Astrocyte (in vitro differentiated cells and primary cell): ENCODE data around the gene HEXIM2. TPM values are rescaled to one million over a fixed set of nuclear protein-coding genes. Genes with fewer than 3 reads are reported as not detected.
A peak's percentile ranks its signal among the peaks of the same experiment; 100 is the strongest.

ENCODE experiments used
- DNase-seq: peaks from one replicate; pipeline ENCODE4 v3.0.0-alpha.2; 2010; ENCODE audit warnings: low read depth
- FAIRE-seq: peaks from 2 replicates; lab custom pipeline; 2011; peaks lifted over from hg19 to GRCh38; lab: Jason Lieb, UNC
- H2AFZ ChIP-seq: 2 replicates; pipeline ENCODE4 v1.6.0; 2012; ENCODE audit warnings: low read depth, low read length, inconsistent platforms
- H3K27ac ChIP-seq: 2 replicates; pipeline ENCODE4 v1.5.1; 2011; ENCODE audit warnings: low read depth, low read length, inconsistent platforms
- H3K27me3 ChIP-seq: 2 replicates; pipeline ENCODE4 v1.6.0; 2011; ENCODE audit warnings: low read length, inconsistent platforms; ENCODE audit not compliant: insufficient read depth
- H3K36me3 ChIP-seq: 2 replicates; pipeline ENCODE4 v1.5.1; 2011; ENCODE audit warnings: low read length, inconsistent platforms; ENCODE audit not compliant: insufficient read depth
- H3K4me1 ChIP-seq: 2 replicates; pipeline ENCODE4 v1.5.1; 2011; ENCODE audit warnings: low read length, inconsistent platforms; ENCODE audit not compliant: insufficient read depth
- H3K4me2 ChIP-seq: 2 replicates; pipeline ENCODE4 v1.6.0; 2012; ENCODE audit warnings: low read length, inconsistent platforms
- H3K4me3 ChIP-seq: 2 replicates; pipeline ENCODE4 v1.5.1; 2011; ENCODE audit warnings: low read depth, mild to moderate bottlenecking, low read length, inconsistent platforms; ENCODE audit not compliant: insufficient read depth
- H3K79me2 ChIP-seq: 2 replicates; pipeline ENCODE4 v1.6.0; 2012; ENCODE audit warnings: mild to moderate bottlenecking, low read length, inconsistent platforms; ENCODE audit not compliant: insufficient read depth
- H3K9ac ChIP-seq: 2 replicates; pipeline ENCODE4 v1.6.0; 2012; ENCODE audit warnings: mild to moderate bottlenecking, low read length, inconsistent platforms
- H3K9me3 ChIP-seq: 2 replicates; pipeline ENCODE4 v1.5.1; 2012; ENCODE audit warnings: low read depth, mild to moderate bottlenecking, low read length, inconsistent platforms; ENCODE audit not compliant: insufficient read depth
- H4K20me1 ChIP-seq: 2 replicates; pipeline ENCODE4 v1.6.0; 2012; ENCODE audit warnings: low read length, inconsistent platforms; ENCODE audit not compliant: insufficient read depth
- H3K27ac Mint-ChIP-seq: one replicate; pipeline ENCODE4 v1.8.0; 2021; ENCODE audit warnings: mild to moderate bottlenecking, mixed read lengths; ENCODE audit not compliant: unreplicated experiment
- H3K27me3 Mint-ChIP-seq: one replicate; pipeline ENCODE4 v1.8.0; 2021; ENCODE audit warnings: low read depth, mixed read lengths; ENCODE audit not compliant: unreplicated experiment
- H3K36me3 Mint-ChIP-seq: one replicate; pipeline ENCODE4 v1.8.0; 2021; ENCODE audit warnings: low read depth, mixed read lengths; ENCODE audit not compliant: unreplicated experiment
- H3K4me1 Mint-ChIP-seq: one replicate; pipeline ENCODE4 v1.8.0; 2021; ENCODE audit warnings: low read depth, mixed read lengths; ENCODE audit not compliant: unreplicated experiment
- H3K4me3 Mint-ChIP-seq: one replicate; pipeline ENCODE4 v1.8.0; 2021; ENCODE audit warnings: mild to moderate bottlenecking, moderate library complexity, mixed read lengths; ENCODE audit not compliant: unreplicated experiment
- H3K9me3 Mint-ChIP-seq: one replicate; pipeline ENCODE4 v1.8.0; 2021; ENCODE audit warnings: mild to moderate bottlenecking, mixed read lengths; ENCODE audit not compliant: unreplicated experiment
- CTCF ChIP-seq: IDR thresholded peaks from 2 replicates; pipeline ENCODE4 v1.5.1; 2011; ENCODE audit warnings: low read depth, mild to moderate bottlenecking, inconsistent platforms, low read length, moderate library complexity; ENCODE audit not compliant: insufficient read depth
- EZH2 ChIP-seq: IDR thresholded peaks from 2 replicates; pipeline ENCODE4 v1.6.1; 2012; ENCODE audit warnings: mild to moderate bottlenecking, low read length, inconsistent platforms; ENCODE audit not compliant: insufficient read depth
- total RNA-seq: library from RNA; stranded (reverse); gene quantifications from 2 replicates; pipeline ENCODE4 v1.2.1, GENCODE V29; 2021

HEXIM2 gene
- total RNA-seq, 1 donor from 2014 or later, result 9.0 TPM

GRCh38 chr17:45164734-45165269 lies 3.1 kb downstream of the HEXIM2 start:
- peak overlapping the region; percentile 36 for H3K4me2 ChIP-seq
- FAIRE-seq (no peak), DNase-seq (no peak)
- no peak overlapping the region for H2AFZ ChIP-seq
- peaks cover 9% of the 10 kb centered on the region for H3K4me1 ChIP-seq
- H3K36me3 ChIP-seq, result no peaks in the 10 kb centered on the region
- H3K27me3 Mint-ChIP-seq, result no peaks in the 10 kb centered on the region
- H3K27ac ChIP-seq, result no peak overlapping the region
- no peaks in the 10 kb centered on the region for H3K9me3 Mint-ChIP-seq
- H3K4me3 ChIP-seq, result no peak overlapping the region
- H3K27ac Mint-ChIP-seq, result peak overlapping the region; percentile 59
- peaks cover 15% of the 10 kb centered on the region for H3K79me2 ChIP-seq
- H4K20me1 ChIP-seq, result no peaks in the 10 kb centered on the region
- peaks cover 10% of the 10 kb centered on the region for H3K36me3 Mint-ChIP-seq
- peaks cover 11% of the 10 kb centered on the region for H3K4me1 Mint-ChIP-seq
- H3K27me3 ChIP-seq, result no peaks in the 10 kb centered on the region
- H3K9me3 ChIP-seq, result no peaks in the 10 kb centered on the region
- peak overlapping the region; percentile 69 for H3K4me3 Mint-ChIP-seq
- TF ChIP-seq EZH2, result no peak
- TF ChIP-seq CTCF, result no peak
- H3K9ac ChIP-seq, result no peak overlapping the region

GRCh38 chr17:45168991-45169752 lies 7.5 kb downstream of the HEXIM2 start:
- H3K27ac ChIP-seq, result no peak overlapping the region
- no peaks in the 10 kb centered on the region for H3K36me3 ChIP-seq
- no peaks in the 10 kb centered on the region for H3K27me3 ChIP-seq
- no peak overlapping the region for H3K9ac ChIP-seq
- FAIRE-seq (no peak), DNase-seq (no peak)
- H3K9me3 ChIP-seq, result no peaks in the 10 kb centered on the region
- no peak overlapping the region for H3K27ac Mint-ChIP-seq
- peaks cover 40% of the 10 kb centered on the region for H3K4me1 ChIP-seq
- no peaks in the 10 kb centered on the region for H3K79me2 ChIP-seq
- peaks cover 12% of the 10 kb centered on the region for H3K36me3 Mint-ChIP-seq
- H3K27me3 Mint-ChIP-seq, result no peaks in the 10 kb centered on the region
- H4K20me1 ChIP-seq, result no peaks in the 10 kb centered on the region
- no peaks in the 10 kb centered on the region for H3K9me3 Mint-ChIP-seq
- peaks cover 31% of the 10 kb centered on the region for H3K4me1 Mint-ChIP-seq
- H3K4me3 Mint-ChIP-seq, result no peak overlapping the region
- H3K4me2 ChIP-seq, result no peak overlapping the region
- no peak overlapping the region for H2AFZ ChIP-seq
- TF ChIP-seq EZH2, result no peak
- no peak for TF ChIP-seq CTCF
- no peak overlapping the region for H3K4me3 ChIP-seq
